Kidney (tissue), 14 donors: ENCODE data around the gene POGK. TPM values are rescaled to one million over a fixed set of nuclear protein-coding genes. Genes with fewer than 3 reads are reported as not detected.

Source experiments
- DNase-seq, 5 donors: peaks; one replicate each; pipeline ENCODE4 v3.0.0-alpha.2; 2013 to 2020
- FAIRE-seq: peaks from 2 replicates; lab custom pipeline; 2012; peaks lifted over from hg19 to GRCh38; lab: Jason Lieb, UNC
- H3K27ac ChIP-seq, 2 donors: one replicate each; pipeline ENCODE4 v1.7.0; 2013; ENCODE audit warnings: low read depth in 2 of 2, low read length in 2 of 2, inconsistent platforms in 1 of 2
- H3K27me3 ChIP-seq: one replicate; pipeline ENCODE4 v1.7.1; 2013; ENCODE audit warnings: low read length, inconsistent platforms; ENCODE audit not compliant: control insufficient read depth, insufficient read depth
- H3K36me3 ChIP-seq, 3 donors: one replicate each; pipeline versions ENCODE4 v1.7.0 to v1.7.1; 2013; ENCODE audit warnings: low read length in 3 of 3, control low read depth in 1 of 3, inconsistent platforms in 1 of 3; ENCODE audit not compliant: insufficient read depth in 3 of 3, control insufficient read depth in 2 of 3
- H3K4me1 ChIP-seq, 3 donors: one replicate each; pipeline versions ENCODE4 v1.7.0 to v1.7.1; 2013; ENCODE audit warnings: low read length in 3 of 3, inconsistent platforms in 1 of 3, low read depth in 1 of 3; ENCODE audit not compliant: control insufficient read depth in 2 of 3, insufficient read depth in 2 of 3
- H3K4me3 ChIP-seq, 3 donors: one replicate each; pipeline versions ENCODE4 v1.7.0 to v1.8.1; 2013; ENCODE audit warnings: low read length in 3 of 3, control low read depth in 1 of 3, inconsistent platforms in 1 of 3
- H3K9ac ChIP-seq, 3 donors: one replicate each; pipeline versions ENCODE4 v1.7.0 to v1.7.1; 2013; ENCODE audit warnings: low read length in 3 of 3, control low read depth in 1 of 3, inconsistent platforms in 1 of 3
- H3K9me3 ChIP-seq, 3 donors: one replicate each; pipeline versions ENCODE4 v1.7.0 to v1.7.1; 2013; ENCODE audit warnings: low read length in 3 of 3, control low read depth in 1 of 3, inconsistent platforms in 1 of 3; ENCODE audit not compliant: control insufficient read depth in 2 of 3, insufficient read depth in 1 of 3
- intact Hi-C: fragments of 100-400 bp; cut with DNase I; formaldehyde crosslinking; loops from one replicate; pipeline ENCODE4 v1.11.1; 2022
- polyA plus RNA-seq: library from polyadenylated mRNA; stranded (reverse); fragments of 350-450 nt; fragmentation: Illumina TruSeq; extraction: RNeasy Lipid Tissue Mini Kit (QIAGEN cat#74804); gene quantifications from one replicate; pipeline ENCODE4 v1.2.3, GENCODE V29; 2014; ENCODE audit warnings: low read depth, low replicate concordance; ENCODE audit not compliant: insufficient read depth
- total RNA-seq: library from RNA; stranded (reverse); fragmentation: NEBNext Ultra II Directional; extraction: Animal tissue kit (Norgen Biotek cat#: 25700); gene quantifications from one replicate; pipeline ENCODE4 v1.2.1, GENCODE V29; 2021
- TF ChIP-seq, protein P1 (sequence below): IDR thresholded peaks from 3 replicates; pipeline ENCODE4 v1.5.1; 2012; ENCODE audit warnings: mild to moderate bottlenecking, moderate library complexity, borderline replicate concordance; ENCODE audit not compliant: insufficient read depth; ENCODE audit errors: extremely low read depth
- donor health status: control.
- donor health status: control.
- donor health status: control.
- donor health status: control.
- donor health status: control.
- donor health status: DM: yes; HTN: yes; CAD: no.
- donor health status: Normal renal cell carcinoma (clear cell type).

Gene POGK
- total and polyA plus RNA-seq, 2 donors from 2014 or later = 13.1 to 40.7 TPM

DNA sequence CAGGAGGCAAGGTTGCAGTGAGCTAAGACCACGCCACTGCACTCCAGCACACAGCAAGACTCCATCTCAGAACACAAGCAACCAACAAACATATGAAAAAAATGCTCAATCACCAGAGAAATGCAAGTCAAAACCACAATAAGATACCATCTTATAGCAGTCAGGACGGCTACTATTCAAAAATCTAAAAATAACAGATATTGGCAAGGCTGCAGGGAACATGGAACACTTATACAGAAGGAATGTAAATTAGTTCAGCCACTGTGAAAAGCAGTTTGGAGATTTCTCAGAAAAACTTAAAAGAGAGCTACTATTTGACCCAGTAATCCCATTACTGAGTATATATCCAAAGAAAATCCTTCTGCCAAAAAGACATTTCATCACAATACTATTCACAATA, 27.6 kb upstream of the POGK start:
- no peak for FAIRE-seq
- intact Hi-C loops = no loop called here
- no peak overlapping the region for H3K4me3 ChIP-seq
- TF ChIP-seq, protein P1, sequence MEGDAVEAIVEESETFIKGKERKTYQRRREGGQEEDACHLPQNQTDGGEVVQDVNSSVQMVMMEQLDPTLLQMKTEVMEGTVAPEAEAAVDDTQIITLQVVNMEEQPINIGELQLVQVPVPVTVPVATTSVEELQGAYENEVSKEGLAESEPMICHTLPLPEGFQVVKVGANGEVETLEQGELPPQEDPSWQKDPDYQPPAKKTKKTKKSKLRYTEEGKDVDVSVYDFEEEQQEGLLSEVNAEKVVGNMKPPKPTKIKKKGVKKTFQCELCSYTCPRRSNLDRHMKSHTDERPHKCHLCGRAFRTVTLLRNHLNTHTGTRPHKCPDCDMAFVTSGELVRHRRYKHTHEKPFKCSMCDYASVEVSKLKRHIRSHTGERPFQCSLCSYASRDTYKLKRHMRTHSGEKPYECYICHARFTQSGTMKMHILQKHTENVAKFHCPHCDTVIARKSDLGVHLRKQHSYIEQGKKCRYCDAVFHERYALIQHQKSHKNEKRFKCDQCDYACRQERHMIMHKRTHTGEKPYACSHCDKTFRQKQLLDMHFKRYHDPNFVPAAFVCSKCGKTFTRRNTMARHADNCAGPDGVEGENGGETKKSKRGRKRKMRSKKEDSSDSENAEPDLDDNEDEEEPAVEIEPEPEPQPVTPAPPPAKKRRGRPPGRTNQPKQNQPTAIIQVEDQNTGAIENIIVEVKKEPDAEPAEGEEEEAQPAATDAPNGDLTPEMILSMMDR = no peak
- H3K9ac ChIP-seq = no peak overlapping the region
- DNase-seq = no peak
- no peaks in the 10 kb centered on the region for H3K36me3 ChIP-seq
- H3K4me1 ChIP-seq = peaks cover 0 to 9% (median 6%) of the 10 kb centered on the region in 3 donors
- peaks cover 0 to 8% (median 0%) of the 10 kb centered on the region in 3 donors for H3K9me3 ChIP-seq
- no peak overlapping the region for H3K27ac ChIP-seq
- H3K27me3 ChIP-seq = no peaks in the 10 kb centered on the region

DNA sequence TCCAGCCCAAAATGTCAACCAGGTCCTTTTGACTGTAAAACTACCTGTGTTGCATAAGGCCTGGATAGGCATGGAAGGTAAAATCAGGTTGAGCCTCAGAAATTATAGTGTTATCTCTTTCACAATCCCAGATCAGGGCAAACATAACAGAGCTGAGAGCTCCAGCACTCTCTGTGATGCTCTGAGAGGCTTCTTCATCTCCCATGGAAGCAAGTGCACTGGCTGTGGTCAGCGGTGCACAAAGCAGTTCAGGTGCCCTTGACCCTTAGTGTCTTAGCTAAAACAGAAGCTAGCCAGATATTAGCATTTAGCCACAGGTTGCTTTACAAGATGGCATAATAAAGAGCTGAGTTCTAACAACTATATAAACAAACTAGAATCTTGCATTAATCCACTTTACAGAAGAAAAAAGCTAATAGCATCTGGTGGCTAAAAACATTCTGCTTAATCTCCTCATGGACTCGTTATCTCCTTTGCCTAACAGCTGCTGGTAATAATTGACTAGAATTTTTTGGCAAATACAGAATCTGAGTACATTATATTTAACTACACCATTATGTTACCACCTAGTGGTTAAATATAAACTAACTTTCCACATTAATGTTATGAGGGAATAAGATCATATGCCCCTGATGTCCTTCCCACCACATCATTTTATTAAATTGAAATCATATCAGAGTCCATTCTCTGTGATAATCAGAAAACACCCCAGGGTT, 25.6 kb upstream of the POGK start:
- Histone ChIP-seq H3K27ac (peak overlapping the region in 1 of 2 donors; percentile 32), H3K36me3 (no peaks in the 10 kb centered on the region), H3K27me3 (no peaks in the 10 kb centered on the region), H3K4me3 (no peak overlapping the region), H3K4me1 (peaks cover 0 to 9% (median 6%) of the 10 kb centered on the region in 3 donors), H3K9me3 (peaks cover 0 to 8% (median 0%) of the 10 kb centered on the region in 3 donors), H3K9ac (no peak overlapping the region)
- FAIRE-seq (peak; percentile 82), DNase-seq (peak in 1 of 5 donors; percentile 3)
- intact Hi-C loops = no loop called here
- TF ChIP-seq, protein P1 = no peak

DNA sequence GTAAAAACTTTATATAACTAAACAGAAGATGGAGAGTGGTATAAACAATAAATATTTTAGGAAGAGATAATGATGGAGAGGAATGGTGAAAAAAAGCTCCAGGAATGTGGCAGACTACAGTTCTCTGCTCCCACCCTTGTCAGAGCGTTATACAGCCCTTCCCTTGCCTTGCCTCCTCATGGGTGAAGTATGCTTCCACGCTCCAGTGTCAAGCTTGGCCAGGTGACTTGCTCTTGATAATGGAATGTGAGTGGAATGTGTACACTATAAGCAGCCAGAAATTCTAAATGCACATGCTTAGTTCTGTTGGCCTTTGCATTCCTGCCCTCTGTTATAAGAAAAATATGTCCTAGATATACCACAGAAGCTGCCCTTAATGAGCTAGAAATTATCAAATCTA, 24.7 kb upstream of the POGK start:
- Histone ChIP-seq H3K27me3 (no peaks in the 10 kb centered on the region), H3K9ac (no peak overlapping the region), H3K4me1 (peaks cover 0 to 9% (median 6%) of the 10 kb centered on the region in 3 donors), H3K27ac (peak overlapping the region; percentile 12 to 56), H3K36me3 (no peaks in the 10 kb centered on the region), H3K9me3 (peaks cover 0 to 8% (median 0%) of the 10 kb centered on the region in 3 donors), H3K4me3 (no peak overlapping the region)
- FAIRE-seq (no peak), DNase-seq (peak in 3 of 5 donors; percentile 46 to 67 (median 53))
- TF ChIP-seq, protein P1 = no peak
- intact Hi-C loops = no loop called here
